Measurements from ENCODE around the gene HMG20A. TPM values are rescaled to one million over a fixed set of nuclear protein-coding genes. Genes with fewer than 3 reads are reported as not detected.

HMG20A gene
- total RNA-seq, 3 donors from 2014 or later, result 35.8 to 48.2 (median 46.4) TPM

DNA sequence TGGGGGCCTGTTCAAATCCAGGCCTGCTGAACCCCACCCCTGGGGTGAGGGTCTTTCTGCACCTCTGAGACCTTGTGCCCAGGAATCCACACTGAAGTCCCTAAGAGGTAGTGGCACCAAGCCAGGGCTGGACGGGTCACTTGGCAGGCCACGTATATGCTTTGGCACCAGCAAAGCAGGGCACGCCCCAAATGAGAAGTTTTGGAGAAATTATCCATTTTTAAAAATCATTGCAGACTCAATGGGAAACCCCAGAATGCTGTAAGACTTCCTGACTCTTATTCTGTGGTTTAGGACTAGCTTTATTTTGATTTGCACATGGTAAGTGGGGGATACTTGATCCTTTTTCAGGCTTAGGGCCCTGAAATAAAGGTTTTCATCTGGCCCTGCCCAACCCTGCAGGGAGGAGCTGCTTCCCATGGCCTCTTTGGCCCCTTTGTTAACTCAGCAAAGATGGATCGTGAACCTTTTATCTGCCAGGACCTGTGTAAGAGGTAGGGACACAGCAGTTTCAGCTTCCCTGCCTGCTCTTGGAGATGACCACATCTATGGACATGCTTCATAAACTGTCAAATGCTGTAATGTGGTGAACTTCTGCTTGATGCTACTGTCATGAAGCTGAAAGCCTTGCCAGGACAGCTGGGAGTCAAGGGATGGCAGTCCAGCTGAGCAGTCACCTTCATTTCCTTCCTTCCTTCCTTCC, 88.0 kb downstream of the HMG20A start:
- no peak for DNase-seq (ENCODE audit: low spot score in 2 of 2)
- H3K36me3 ChIP-seq, result no peaks in the 10 kb centered on the region
- no peak for TF ChIP-seq POLR2AphosphoS5 (IDR thresholded peaks at IDR 0.05)
- TF ChIP-seq POLR2A (IDR thresholded peaks at IDR 0.05), result no peak
- TF ChIP-seq, protein P1, sequence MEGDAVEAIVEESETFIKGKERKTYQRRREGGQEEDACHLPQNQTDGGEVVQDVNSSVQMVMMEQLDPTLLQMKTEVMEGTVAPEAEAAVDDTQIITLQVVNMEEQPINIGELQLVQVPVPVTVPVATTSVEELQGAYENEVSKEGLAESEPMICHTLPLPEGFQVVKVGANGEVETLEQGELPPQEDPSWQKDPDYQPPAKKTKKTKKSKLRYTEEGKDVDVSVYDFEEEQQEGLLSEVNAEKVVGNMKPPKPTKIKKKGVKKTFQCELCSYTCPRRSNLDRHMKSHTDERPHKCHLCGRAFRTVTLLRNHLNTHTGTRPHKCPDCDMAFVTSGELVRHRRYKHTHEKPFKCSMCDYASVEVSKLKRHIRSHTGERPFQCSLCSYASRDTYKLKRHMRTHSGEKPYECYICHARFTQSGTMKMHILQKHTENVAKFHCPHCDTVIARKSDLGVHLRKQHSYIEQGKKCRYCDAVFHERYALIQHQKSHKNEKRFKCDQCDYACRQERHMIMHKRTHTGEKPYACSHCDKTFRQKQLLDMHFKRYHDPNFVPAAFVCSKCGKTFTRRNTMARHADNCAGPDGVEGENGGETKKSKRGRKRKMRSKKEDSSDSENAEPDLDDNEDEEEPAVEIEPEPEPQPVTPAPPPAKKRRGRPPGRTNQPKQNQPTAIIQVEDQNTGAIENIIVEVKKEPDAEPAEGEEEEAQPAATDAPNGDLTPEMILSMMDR (IDR thresholded peaks at IDR 0.05), result no peak
- intact Hi-C loops (cut with DNase I; ENCODE audit: low total_unique reads), result no loop called here
- no peaks in the 10 kb centered on the region for H3K9me3 ChIP-seq
- no peaks in the 10 kb centered on the region for H3K27me3 ChIP-seq
- H3K27ac ChIP-seq, result peak overlapping the region; percentile 91 to 92
- H3K4me1 ChIP-seq, result peaks cover 12 to 40% of the 10 kb centered on the region in 2 donors
- H3K4me3 ChIP-seq, result no peak overlapping the region

DNA sequence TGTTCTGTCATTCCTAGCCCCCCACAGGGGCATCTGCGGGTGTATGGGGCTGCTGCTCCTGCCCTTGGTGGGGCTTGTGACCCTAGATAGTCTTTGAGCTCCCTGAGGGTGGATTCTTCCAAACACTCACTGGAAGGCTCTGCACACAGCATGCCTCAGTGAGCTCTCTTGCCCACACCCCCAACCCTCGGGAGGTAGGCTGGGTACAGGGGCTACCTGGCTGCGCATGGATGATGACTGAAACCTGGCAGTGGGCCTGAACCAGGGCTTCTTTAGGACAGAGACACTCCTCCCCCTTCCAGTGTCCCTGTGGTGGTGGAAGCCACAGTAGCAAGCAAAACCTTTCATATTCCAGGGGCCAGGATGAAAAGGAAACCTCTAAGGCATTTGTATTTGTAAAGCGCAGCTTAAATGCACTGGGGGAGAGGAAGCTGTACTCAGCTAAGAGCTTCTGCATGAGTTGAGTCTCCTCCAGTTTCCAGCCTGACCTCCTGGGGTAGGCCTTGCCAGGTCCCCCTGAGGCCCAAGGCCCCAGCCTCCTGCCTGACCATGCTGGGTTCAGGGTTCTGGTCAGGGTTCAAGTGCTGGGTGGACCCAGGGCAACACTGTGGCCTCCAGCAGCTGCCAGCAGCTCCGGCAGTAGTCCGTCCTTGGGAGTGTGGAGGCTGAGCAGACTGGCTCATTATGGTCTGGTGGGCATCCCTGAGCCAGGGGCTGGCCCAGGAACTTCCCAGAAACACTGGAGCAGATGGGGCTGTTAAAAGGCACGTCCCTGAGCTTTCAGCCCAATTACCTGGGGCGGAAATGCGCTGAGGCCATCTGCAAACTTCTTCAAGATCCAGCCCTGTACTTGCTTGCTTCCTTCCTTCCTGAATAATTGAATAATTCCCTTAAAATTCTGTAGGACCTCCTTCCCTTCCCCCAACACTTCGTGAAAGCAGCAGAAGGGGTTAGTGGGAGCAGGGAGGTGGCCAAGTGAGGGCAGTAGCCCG, 89.7 kb downstream of the HMG20A start:
- H3K27ac ChIP-seq, result peak overlapping the region; percentile 8 to 22

DNA sequence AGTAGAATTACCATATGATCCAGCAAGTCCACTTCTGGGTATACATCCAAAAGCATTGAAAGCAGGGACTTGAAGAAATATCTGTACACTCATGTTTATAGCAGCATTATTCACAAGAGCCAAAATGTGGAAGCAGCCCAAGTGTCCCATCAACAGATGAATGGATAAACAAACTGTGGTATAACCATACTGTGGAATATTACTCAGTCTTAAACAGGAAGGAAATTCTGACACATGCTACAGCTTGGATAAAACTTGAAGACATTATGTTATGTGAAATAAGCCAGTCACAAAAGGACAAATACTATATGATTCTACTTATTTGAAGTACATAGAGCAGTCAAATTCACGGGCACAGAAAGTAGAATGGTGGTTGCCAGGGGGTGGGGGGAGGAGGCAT, 91.2 kb downstream of the HMG20A start:
- no peaks in the 10 kb centered on the region for H3K9me3 ChIP-seq
- intact Hi-C loops (cut with DNase I; ENCODE audit: low total_unique reads), result no loop called here
- H3K27me3 ChIP-seq, result no peaks in the 10 kb centered on the region
- no peak overlapping the region for H3K27ac ChIP-seq
- H3K4me3 ChIP-seq, result no peak overlapping the region
- DNase-seq (ENCODE audit: low spot score in 2 of 2), result no peak
- no peaks in the 10 kb centered on the region for H3K36me3 ChIP-seq
- no peak for TF ChIP-seq POLR2AphosphoS5 (IDR thresholded peaks at IDR 0.05)
- TF ChIP-seq, protein P1 (IDR thresholded peaks at IDR 0.05), result no peak
- no peak for TF ChIP-seq POLR2A (IDR thresholded peaks at IDR 0.05)
- peaks cover 8 to 22% of the 10 kb centered on the region in 2 donors for H3K4me1 ChIP-seq

More for the DNA sequence above, 89.7 kb downstream of the HMG20A start:
- intact Hi-C loops (cut with DNase I; ENCODE audit: low total_unique reads), result no loop called here
- Histone ChIP-seq H3K9me3 (no peaks in the 10 kb centered on the region), H3K4me1 (peaks cover 12 to 34% of the 10 kb centered on the region in 2 donors), H3K4me3 (no peak overlapping the region), H3K27me3 (no peaks in the 10 kb centered on the region), H3K36me3 (no peaks in the 10 kb centered on the region)
- no peak for DNase-seq (ENCODE audit: low spot score in 2 of 2)
- TF ChIP-seq POLR2A (IDR thresholded peaks at IDR 0.05) (no peak), POLR2AphosphoS5 (IDR thresholded peaks at IDR 0.05) (no peak)
- TF ChIP-seq, protein P1 (IDR thresholded peaks at IDR 0.05), result no peak

DNA sequence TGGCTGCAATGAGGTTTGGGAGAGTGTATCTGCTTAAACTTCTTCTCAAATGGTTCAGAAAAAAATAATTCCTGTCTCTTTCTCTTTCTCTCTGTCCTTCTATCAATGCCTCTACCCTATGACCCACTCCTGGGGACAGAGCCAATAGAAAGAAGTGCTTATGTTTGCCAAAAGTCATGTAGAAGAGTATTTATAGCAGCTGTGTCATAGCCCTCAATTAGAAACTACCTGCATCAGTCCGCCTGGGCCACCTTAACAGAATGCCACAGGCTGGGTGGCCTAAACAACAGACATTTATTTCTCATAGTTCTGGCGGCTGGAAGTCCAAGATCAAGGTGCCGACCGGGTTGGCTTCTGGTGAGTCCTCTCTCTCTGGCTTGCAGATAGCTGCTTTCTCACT, 92.5 kb downstream of the HMG20A start:
- H3K27ac ChIP-seq, result no peak overlapping the region
- no peak overlapping the region for H3K4me3 ChIP-seq
- no peak for TF ChIP-seq POLR2AphosphoS5 (IDR thresholded peaks at IDR 0.05)
- TF ChIP-seq, protein P1 (IDR thresholded peaks at IDR 0.05), result no peak
- no peak for TF ChIP-seq POLR2A (IDR thresholded peaks at IDR 0.05)
- no peak for DNase-seq (ENCODE audit: low spot score in 2 of 2)
- H3K9me3 ChIP-seq, result no peaks in the 10 kb centered on the region
- H3K27me3 ChIP-seq, result no peaks in the 10 kb centered on the region
- H3K4me1 ChIP-seq, result peaks cover 0 to 10% of the 10 kb centered on the region in 2 donors
- H3K36me3 ChIP-seq, result no peaks in the 10 kb centered on the region
- intact Hi-C loops (cut with DNase I; ENCODE audit: low total_unique reads), result no loop called here
